Peyer's patch (tissue), 4 donors: Measurements from ENCODE around the gene NFATC3. TPM values are rescaled to one million over a fixed set of nuclear protein-coding genes. Genes with fewer than 3 reads are reported as not detected.

Source experiments
- DNase-seq, 3 donors: peaks; one replicate each; pipeline ENCODE4 v3.0.0-alpha.2; 2017 to 2019
- H3K27ac ChIP-seq, 4 donors: fragments of 200-600 bp; sonication (generic); one replicate each; pipeline ENCODE4 v1.5.1; 2016 to 2019
- H3K27me3 ChIP-seq, 2 donors: fragments of 200-600 bp; sonication (generic); one replicate each; pipeline ENCODE4 v1.5.1; 2019
- H3K36me3 ChIP-seq, 3 donors: fragments of 200-600 bp; sonication (generic); one replicate each; pipeline ENCODE4 v1.5.1; 2016 to 2019
- H3K4me1 ChIP-seq, 4 donors: fragments of 200-600 bp; sonication (generic); one replicate each; pipeline ENCODE4 v1.5.1; 2016 to 2019
- H3K4me3 ChIP-seq, 4 donors: fragments of 200-600 bp; sonication (generic); 1 replicate in 3 of 4; 2 replicates in 1 of 4; pipeline ENCODE4 v1.5.1; 2016 to 2019; ENCODE audit warnings: mild to moderate bottlenecking in 1 of 4
- H3K9me3 ChIP-seq, 4 donors: fragments of 200-600 bp; sonication (generic); one replicate each; pipeline ENCODE4 v1.5.1; 2016 to 2019; ENCODE audit warnings: mild to moderate bottlenecking in 1 of 4
- CTCF ChIP-seq, 6 experiments: fragments of 450-650 bp in 4 of 6; fragments of 200-600 bp in 2 of 6; sonication (generic) in 1 of 6; IDR thresholded peaks; one replicate each; pipeline ENCODE4 v1.5.1; 2017 to 2019; ENCODE audit warnings: antibody characterized with exemption in 6 of 6, mild to moderate bottlenecking in 3 of 6, moderate library complexity in 1 of 6
- POLR2A ChIP-seq, 2 donors: fragments of 450-650 bp; IDR thresholded peaks; one replicate each; pipeline ENCODE4 v1.5.1; 2017; ENCODE audit warnings: antibody characterized with exemption in 2 of 2, mild to moderate bottlenecking in 2 of 2, moderate library complexity in 2 of 2
- total RNA-seq, 4 donors: library from RNA; depleted of rRNA; stranded (reverse); fragments of >200 nt; gene quantifications; one replicate each; pipeline ENCODE4 v1.1.0, GENCODE V29; 2016

NFATC3 gene
- total RNA-seq, 4 donors from 2014 or later: 40.5 to 72.0 (median 61.0) TPM

GRCh38 chr16:68230176-68230571, 145.0 kb downstream of the NFATC3 start:
- Histone ChIP-seq H3K4me1 (peaks cover 0 to 42% (median 8%) of the 10 kb centered on the region in 4 donors), H3K27ac (no peak overlapping the region), H3K36me3 (peaks cover 0 to 36% (median 0%) of the 10 kb centered on the region in 3 donors), H3K9me3 (no peaks in the 10 kb centered on the region), H3K4me3 (no peak overlapping the region), H3K27me3 (no peaks in the 10 kb centered on the region)
- no peak for TF ChIP-seq POLR2A (IDR thresholded peaks at IDR 0.05)
- no peak for TF ChIP-seq CTCF (IDR thresholded peaks at IDR 0.05)
- peak in 1 of 3 donors; percentile 43 for DNase-seq

- TF ChIP-seq CTCF (IDR thresholded peaks at IDR 0.05) (no peak), POLR2A (IDR thresholded peaks at IDR 0.05) (no peak)
- H3K4me1 ChIP-seq: peaks cover 0 to 44% (median 8%) of the 10 kb centered on the region in 4 donors
- no peaks in the 10 kb centered on the region for H3K27me3 ChIP-seq
- peaks cover 0 to 36% (median 0%) of the 10 kb centered on the region in 3 donors for H3K36me3 ChIP-seq
- H3K4me3 ChIP-seq: no peak overlapping the region
- no peak overlapping the region for H3K27ac ChIP-seq
- DNase-seq: peak in 1 of 3 donors; percentile 42
- H3K9me3 ChIP-seq: no peaks in the 10 kb centered on the region
Observed at GRCh38 chr16:68230956-68231355, 145.8 kb downstream of the NFATC3 start.

- no peaks in the 10 kb centered on the region for H3K27me3 ChIP-seq
- H3K4me3 ChIP-seq: no peak overlapping the region
- DNase-seq: peak in 1 of 3 donors; percentile 46
- H3K36me3 ChIP-seq: peaks cover 0 to 36% (median 0%) of the 10 kb centered on the region in 3 donors
- TF ChIP-seq CTCF (IDR thresholded peaks at IDR 0.05) (no peak), POLR2A (IDR thresholded peaks at IDR 0.05) (no peak)
- no peaks in the 10 kb centered on the region for H3K9me3 ChIP-seq
- H3K4me1 ChIP-seq: peaks cover 0 to 50% (median 13%) of the 10 kb centered on the region in 4 donors
- H3K27ac ChIP-seq: no peak overlapping the region
Observed at GRCh38 chr16:68231384-68232136, 146.4 kb downstream of the NFATC3 start.

GRCh38 chr16:68232335-68232734, 147.2 kb downstream of the NFATC3 start:
- Histone ChIP-seq H3K4me1 (peaks cover 0 to 50% (median 15%) of the 10 kb centered on the region in 4 donors), H3K9me3 (no peaks in the 10 kb centered on the region), H3K27me3 (no peaks in the 10 kb centered on the region), H3K27ac (no peak overlapping the region), H3K36me3 (peaks cover 0 to 36% (median 0%) of the 10 kb centered on the region in 3 donors), H3K4me3 (no peak overlapping the region)
- TF ChIP-seq CTCF (IDR thresholded peaks at IDR 0.05): no peak
- TF ChIP-seq POLR2A (IDR thresholded peaks at IDR 0.05): no peak
- peak in 2 of 3 donors; percentile 51 to 55 for DNase-seq

- Histone ChIP-seq H3K4me1 (peaks cover 0 to 44% (median 15%) of the 10 kb centered on the region in 4 donors), H3K27ac (peak overlapping the region in 2 of 4 donors; percentile 90 to 92), H3K36me3 (peaks cover 0 to 36% (median 0%) of the 10 kb centered on the region in 3 donors), H3K9me3 (no peaks in the 10 kb centered on the region), H3K4me3 (peak overlapping the region in 2 of 4 donors; percentile 55 to 57), H3K27me3 (no peaks in the 10 kb centered on the region)
- TF ChIP-seq CTCF (IDR thresholded peaks at IDR 0.05) (no peak), POLR2A (IDR thresholded peaks at IDR 0.05) (no peak)
- peak in 1 of 3 donors; percentile 18 for DNase-seq
Observed at GRCh38 chr16:68233085-68233834, 148.1 kb downstream of the NFATC3 start.
